HepG2 (cell line): ENCODE results near the gene SLC28A1. TPM values are rescaled to one million over a fixed set of nuclear protein-coding genes. Genes with fewer than 3 reads are reported as not detected.

Experiments used
- ELF1 ChIP-seq: sonication (generic); formaldehyde crosslinking; IDR thresholded peaks from 2 replicates; pipeline ENCODE4 v1.4.0; 2020; ENCODE audit warnings: missing genetic modification reagents
- FOXO1 ChIP-seq: sonication (generic); formaldehyde crosslinking; IDR thresholded peaks from 2 replicates; pipeline ENCODE4 v1.4.0; 2020; ENCODE audit warnings: missing genetic modification reagents
- KLF13 ChIP-seq: sonication (generic); formaldehyde crosslinking; IDR thresholded peaks from 2 replicates; pipeline ENCODE4 v1.4.0; 2020; ENCODE audit warnings: mild to moderate bottlenecking, missing genetic modification reagents
- PITX1 ChIP-seq: sonication (generic); formaldehyde crosslinking; IDR thresholded peaks from 2 replicates; pipeline ENCODE4 v1.5.1; 2020; ENCODE audit warnings: mild to moderate bottlenecking, missing genetic modification reagents
- SRF ChIP-seq: IDR thresholded peaks from 2 replicates; pipeline ENCODE4 v1.6.1; 2011; ENCODE audit warnings: mild to moderate bottlenecking, low read depth, low read length, moderate library complexity
- TBL1XR1 ChIP-seq: fragments of 150-350 bp; IDR thresholded peaks from 2 replicates; pipeline ENCODE4 v1.6.1; 2014; ENCODE audit warnings: borderline replicate concordance, low read length; ENCODE audit not compliant: partially characterized antibody
- TEAD3 ChIP-seq: optimal IDR thresholded peaks from 2 replicates; pipeline ENCODE3; 2016; ENCODE audit warnings: borderline replicate concordance
- ZBTB20 ChIP-seq: sonication (generic); formaldehyde crosslinking; IDR thresholded peaks from 2 replicates; pipeline ENCODE4 v1.8.1; 2023; ENCODE audit warnings: missing genetic modification reagents, low read depth, mild to moderate bottlenecking, borderline replicate concordance
- ZNF331 ChIP-seq: sonication (generic); formaldehyde crosslinking; IDR thresholded peaks from 2 replicates; pipeline ENCODE4 v1.4.0; 2020; ENCODE audit warnings: missing genetic modification reagents
- polyA plus RNA-seq, 8 experiments: library from polyadenylated mRNA; depleted of rRNA in 3 of 8; stranded (reverse) in 7 of 8; unstranded in 1 of 8; fragments of >200 nt; fragmentation: Illumina TruSeq in 4 of 8; extraction: Trizol in 4 of 8; gene quantifications; 2 replicates each; pipeline versions ENCODE4 v1.2.1 to v1.2.3, GENCODE V29; 2011 to 2016; ENCODE audit warnings: low read depth in 4 of 8, missing spikeins in 1 of 8, mixed read lengths in 1 of 8; ENCODE audit not compliant: insufficient read depth in 1 of 8
- total RNA-seq, 5 experiments: library from RNA; depleted of rRNA; stranded (reverse); fragments of >200 nt; fragmentation: Illumina TruSeq; extraction: Trizol; gene quantifications; 2 replicates each; pipeline ENCODE4 v1.2.3, GENCODE V29; 2016; ENCODE audit warnings: low read depth in 1 of 5
- TF ChIP-seq, protein P1 (sequence below), 2 experiments: sonication (generic) in 1 of 2; formaldehyde crosslinking in 1 of 2; IDR thresholded peaks; 2 replicates each; pipeline versions ENCODE4 v1.4.0 to v1.6.1; 2016 to 2020; ENCODE audit warnings: borderline replicate concordance in 1 of 2, low read depth in 1 of 2, mild to moderate bottlenecking in 1 of 2, missing genetic modification reagents in 1 of 2
- TF ChIP-seq, protein P2 (sequence below): sonication (generic); formaldehyde crosslinking; IDR thresholded peaks from 2 replicates; pipeline ENCODE4 v1.4.0; 2020; ENCODE audit warnings: missing genetic modification reagents
- TF ChIP-seq, protein P3 (sequence below): sonication (generic); formaldehyde crosslinking; IDR thresholded peaks from 2 replicates; pipeline ENCODE4 v1.5.1; 2020; ENCODE audit warnings: mild to moderate bottlenecking, missing genetic modification reagents, borderline replicate concordance
- TF ChIP-seq, protein P4 (sequence below): sonication (generic); formaldehyde crosslinking; conservative IDR thresholded peaks from 2 replicates; pipeline ENCODE4 v1.4.0; 2020; ENCODE audit warnings: mild to moderate bottlenecking, missing genetic modification reagents, moderate library complexity

The SLC28A1 gene
- total and polyA plus RNA-seq, 2 of the 13 experiments (the other 11 are each of a cell fraction or from before 2014, with no cell fraction given): 0.31 to 5.8 TPM

DNA sequence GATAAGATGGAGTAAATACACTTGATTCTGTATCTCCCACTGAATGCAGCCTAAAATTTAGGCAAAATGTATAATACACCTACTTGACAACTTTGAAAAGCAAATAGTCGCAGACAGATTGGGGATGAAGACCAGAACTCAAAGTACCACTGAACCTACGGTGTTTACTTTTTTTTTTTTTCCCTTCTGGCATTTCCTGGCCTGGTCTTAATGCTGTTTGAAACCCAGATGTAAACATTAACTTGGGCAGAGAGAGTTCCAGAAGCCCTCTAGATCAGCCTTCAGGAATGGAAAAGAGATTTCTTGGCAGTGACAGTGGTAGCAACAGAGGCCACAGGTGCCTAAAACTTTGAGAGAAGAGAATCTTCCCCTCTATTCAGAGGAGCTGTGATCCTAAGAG is 39.5 kb upstream of the SLC28A1 start (continued):
- TF ChIP-seq, protein P1, sequence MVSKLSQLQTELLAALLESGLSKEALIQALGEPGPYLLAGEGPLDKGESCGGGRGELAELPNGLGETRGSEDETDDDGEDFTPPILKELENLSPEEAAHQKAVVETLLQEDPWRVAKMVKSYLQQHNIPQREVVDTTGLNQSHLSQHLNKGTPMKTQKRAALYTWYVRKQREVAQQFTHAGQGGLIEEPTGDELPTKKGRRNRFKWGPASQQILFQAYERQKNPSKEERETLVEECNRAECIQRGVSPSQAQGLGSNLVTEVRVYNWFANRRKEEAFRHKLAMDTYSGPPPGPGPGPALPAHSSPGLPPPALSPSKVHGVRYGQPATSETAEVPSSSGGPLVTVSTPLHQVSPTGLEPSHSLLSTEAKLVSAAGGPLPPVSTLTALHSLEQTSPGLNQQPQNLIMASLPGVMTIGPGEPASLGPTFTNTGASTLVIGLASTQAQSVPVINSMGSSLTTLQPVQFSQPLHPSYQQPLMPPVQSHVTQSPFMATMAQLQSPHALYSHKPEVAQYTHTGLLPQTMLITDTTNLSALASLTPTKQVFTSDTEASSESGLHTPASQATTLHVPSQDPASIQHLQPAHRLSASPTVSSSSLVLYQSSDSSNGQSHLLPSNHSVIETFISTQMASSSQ (IDR thresholded peaks at IDR 0.05; ENCODE audit: low read depth): peak; percentile 58; the same call in 1 of the 2 replicates
- TF ChIP-seq, protein P1 (CRISPR knock-in tag; IDR thresholded peaks at IDR 0.05; ENCODE audit: borderline replicate concordance): no peak
- TF ChIP-seq ELF1 (CRISPR knock-in tag): 0 out of 2 replicates have a peak, but pooled peaks have one; percentile 15
- TF ChIP-seq SRF: no peak
- TF ChIP-seq FOXO1: peak; percentile 12; the same call in 1 of the 2 replicates
- no peak for TF ChIP-seq KLF13 (CRISPR knock-in tag)
- TF ChIP-seq, protein P2, sequence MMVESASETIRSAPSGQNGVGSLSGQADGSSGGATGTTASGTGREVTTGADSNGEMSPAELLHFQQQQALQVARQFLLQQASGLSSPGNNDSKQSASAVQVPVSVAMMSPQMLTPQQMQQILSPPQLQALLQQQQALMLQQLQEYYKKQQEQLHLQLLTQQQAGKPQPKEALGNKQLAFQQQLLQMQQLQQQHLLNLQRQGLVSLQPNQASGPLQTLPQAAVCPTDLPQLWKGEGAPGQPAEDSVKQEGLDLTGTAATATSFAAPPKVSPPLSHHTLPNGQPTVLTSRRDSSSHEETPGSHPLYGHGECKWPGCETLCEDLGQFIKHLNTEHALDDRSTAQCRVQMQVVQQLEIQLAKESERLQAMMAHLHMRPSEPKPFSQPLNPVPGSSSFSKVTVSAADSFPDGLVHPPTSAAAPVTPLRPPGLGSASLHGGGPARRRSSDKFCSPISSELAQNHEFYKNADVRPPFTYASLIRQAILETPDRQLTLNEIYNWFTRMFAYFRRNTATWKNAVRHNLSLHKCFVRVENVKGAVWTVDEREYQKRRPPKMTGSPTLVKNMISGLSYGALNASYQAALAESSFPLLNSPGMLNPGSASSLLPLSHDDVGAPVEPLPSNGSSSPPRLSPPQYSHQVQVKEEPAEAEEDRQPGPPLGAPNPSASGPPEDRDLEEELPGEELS (CRISPR knock-in tag): peak; percentile 75
- TF ChIP-seq, protein P3, sequence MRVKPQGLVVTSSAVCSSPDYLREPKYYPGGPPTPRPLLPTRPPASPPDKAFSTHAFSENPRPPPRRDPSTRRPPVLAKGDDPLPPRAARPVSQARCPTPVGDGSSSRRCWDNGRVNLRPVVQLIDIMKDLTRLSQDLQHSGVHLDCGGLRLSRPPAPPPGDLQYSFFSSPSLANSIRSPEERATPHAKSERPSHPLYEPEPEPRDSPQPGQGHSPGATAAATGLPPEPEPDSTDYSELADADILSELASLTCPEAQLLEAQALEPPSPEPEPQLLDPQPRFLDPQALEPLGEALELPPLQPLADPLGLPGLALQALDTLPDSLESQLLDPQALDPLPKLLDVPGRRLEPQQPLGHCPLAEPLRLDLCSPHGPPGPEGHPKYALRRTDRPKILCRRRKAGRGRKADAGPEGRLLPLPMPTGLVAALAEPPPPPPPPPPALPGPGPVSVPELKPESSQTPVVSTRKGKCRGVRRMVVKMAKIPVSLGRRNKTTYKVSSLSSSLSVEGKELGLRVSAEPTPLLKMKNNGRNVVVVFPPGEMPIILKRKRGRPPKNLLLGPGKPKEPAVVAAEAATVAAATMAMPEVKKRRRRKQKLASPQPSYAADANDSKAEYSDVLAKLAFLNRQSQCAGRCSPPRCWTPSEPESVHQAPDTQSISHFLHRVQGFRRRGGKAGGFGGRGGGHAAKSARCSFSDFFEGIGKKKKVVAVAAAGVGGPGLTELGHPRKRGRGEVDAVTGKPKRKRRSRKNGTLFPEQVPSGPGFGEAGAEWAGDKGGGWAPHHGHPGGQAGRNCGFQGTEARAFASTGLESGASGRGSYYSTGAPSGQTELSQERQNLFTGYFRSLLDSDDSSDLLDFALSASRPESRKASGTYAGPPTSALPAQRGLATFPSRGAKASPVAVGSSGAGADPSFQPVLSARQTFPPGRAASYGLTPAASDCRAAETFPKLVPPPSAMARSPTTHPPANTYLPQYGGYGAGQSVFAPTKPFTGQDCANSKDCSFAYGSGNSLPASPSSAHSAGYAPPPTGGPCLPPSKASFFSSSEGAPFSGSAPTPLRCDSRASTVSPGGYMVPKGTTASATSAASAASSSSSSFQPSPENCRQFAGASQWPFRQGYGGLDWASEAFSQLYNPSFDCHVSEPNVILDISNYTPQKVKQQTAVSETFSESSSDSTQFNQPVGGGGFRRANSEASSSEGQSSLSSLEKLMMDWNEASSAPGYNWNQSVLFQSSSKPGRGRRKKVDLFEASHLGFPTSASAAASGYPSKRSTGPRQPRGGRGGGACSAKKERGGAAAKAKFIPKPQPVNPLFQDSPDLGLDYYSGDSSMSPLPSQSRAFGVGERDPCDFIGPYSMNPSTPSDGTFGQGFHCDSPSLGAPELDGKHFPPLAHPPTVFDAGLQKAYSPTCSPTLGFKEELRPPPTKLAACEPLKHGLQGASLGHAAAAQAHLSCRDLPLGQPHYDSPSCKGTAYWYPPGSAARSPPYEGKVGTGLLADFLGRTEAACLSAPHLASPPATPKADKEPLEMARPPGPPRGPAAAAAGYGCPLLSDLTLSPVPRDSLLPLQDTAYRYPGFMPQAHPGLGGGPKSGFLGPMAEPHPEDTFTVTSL (CRISPR knock-in tag): peak; percentile 68; the same call in 1 of the 2 replicates
- no peak for TF ChIP-seq TBL1XR1
- TF ChIP-seq, protein P4, sequence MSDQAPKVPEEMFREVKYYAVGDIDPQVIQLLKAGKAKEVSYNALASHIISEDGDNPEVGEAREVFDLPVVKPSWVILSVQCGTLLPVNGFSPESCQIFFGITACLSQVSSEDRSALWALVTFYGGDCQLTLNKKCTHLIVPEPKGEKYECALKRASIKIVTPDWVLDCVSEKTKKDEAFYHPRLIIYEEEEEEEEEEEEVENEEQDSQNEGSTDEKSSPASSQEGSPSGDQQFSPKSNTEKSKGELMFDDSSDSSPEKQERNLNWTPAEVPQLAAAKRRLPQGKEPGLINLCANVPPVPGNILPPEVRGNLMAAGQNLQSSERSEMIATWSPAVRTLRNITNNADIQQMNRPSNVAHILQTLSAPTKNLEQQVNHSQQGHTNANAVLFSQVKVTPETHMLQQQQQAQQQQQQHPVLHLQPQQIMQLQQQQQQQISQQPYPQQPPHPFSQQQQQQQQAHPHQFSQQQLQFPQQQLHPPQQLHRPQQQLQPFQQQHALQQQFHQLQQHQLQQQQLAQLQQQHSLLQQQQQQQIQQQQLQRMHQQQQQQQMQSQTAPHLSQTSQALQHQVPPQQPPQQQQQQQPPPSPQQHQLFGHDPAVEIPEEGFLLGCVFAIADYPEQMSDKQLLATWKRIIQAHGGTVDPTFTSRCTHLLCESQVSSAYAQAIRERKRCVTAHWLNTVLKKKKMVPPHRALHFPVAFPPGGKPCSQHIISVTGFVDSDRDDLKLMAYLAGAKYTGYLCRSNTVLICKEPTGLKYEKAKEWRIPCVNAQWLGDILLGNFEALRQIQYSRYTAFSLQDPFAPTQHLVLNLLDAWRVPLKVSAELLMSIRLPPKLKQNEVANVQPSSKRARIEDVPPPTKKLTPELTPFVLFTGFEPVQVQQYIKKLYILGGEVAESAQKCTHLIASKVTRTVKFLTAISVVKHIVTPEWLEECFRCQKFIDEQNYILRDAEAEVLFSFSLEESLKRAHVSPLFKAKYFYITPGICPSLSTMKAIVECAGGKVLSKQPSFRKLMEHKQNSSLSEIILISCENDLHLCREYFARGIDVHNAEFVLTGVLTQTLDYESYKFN (CRISPR knock-in tag): peak; percentile 89
- peak; percentile 51 for TF ChIP-seq TEAD3 (CRISPR knock-in tag)
- peak; percentile 32; the same call in 1 of the 2 replicates for TF ChIP-seq ZNF331 (CRISPR knock-in tag)
- TF ChIP-seq PITX1 (CRISPR knock-in tag): 0 out of 2 replicates have a peak, but pooled peaks have one; percentile 18
- peak; percentile 31; the same call in 1 of the 2 replicates for TF ChIP-seq ZBTB20
